ENCODE results near the gene CENPS. TPM values are rescaled to one million over a fixed set of nuclear protein-coding genes. Genes with fewer than 3 reads are reported as not detected.

CENPS gene
- total RNA-seq, 4 donors from 2014 or later, result 3.3 to 15.3 (median 8.6) TPM

- no peak for DNase-seq (ENCODE audit: low spot score in 2 of 2)
- H3K4me1 ChIP-seq, result peaks cover 0 to 25% (median 11%) of the 10 kb centered on the region in 4 donors
Observed at GRCh38 chr1:10479296-10479695, 49.1 kb downstream of the CENPS start.

GRCh38 chr1:10480614-10481013 is 50.4 kb downstream of the CENPS start:
- no peaks in the 10 kb centered on the region for H3K36me3 ChIP-seq
- no peaks in the 10 kb centered on the region for H3K9me3 ChIP-seq
- peaks cover 0 to 21% (median 8%) of the 10 kb centered on the region in 4 donors for H3K4me1 ChIP-seq
- TF ChIP-seq EP300 (IDR thresholded peaks at IDR 0.05), result no peak
- no peak for TF ChIP-seq POLR2A (IDR thresholded peaks at IDR 0.05)
- TF ChIP-seq, protein P1, sequence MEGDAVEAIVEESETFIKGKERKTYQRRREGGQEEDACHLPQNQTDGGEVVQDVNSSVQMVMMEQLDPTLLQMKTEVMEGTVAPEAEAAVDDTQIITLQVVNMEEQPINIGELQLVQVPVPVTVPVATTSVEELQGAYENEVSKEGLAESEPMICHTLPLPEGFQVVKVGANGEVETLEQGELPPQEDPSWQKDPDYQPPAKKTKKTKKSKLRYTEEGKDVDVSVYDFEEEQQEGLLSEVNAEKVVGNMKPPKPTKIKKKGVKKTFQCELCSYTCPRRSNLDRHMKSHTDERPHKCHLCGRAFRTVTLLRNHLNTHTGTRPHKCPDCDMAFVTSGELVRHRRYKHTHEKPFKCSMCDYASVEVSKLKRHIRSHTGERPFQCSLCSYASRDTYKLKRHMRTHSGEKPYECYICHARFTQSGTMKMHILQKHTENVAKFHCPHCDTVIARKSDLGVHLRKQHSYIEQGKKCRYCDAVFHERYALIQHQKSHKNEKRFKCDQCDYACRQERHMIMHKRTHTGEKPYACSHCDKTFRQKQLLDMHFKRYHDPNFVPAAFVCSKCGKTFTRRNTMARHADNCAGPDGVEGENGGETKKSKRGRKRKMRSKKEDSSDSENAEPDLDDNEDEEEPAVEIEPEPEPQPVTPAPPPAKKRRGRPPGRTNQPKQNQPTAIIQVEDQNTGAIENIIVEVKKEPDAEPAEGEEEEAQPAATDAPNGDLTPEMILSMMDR (IDR thresholded peaks at IDR 0.05), result no peak
- WGBS, 2 donors, result 81 to 85% methylated on average over 2 of the region's 2 CpGs
- no peak for DNase-seq (ENCODE audit: low spot score in 2 of 2)
- H3K4me3 ChIP-seq, result no peak overlapping the region
- H3K27me3 ChIP-seq, result no peaks in the 10 kb centered on the region
- H3K27ac ChIP-seq, result no peak overlapping the region

More at GRCh38 chr1:10479296-10479695, 49.1 kb downstream of the CENPS start:
- TF ChIP-seq, protein P1 (IDR thresholded peaks at IDR 0.05), result no peak
- TF ChIP-seq POLR2A (IDR thresholded peaks at IDR 0.05), result no peak
- TF ChIP-seq EP300 (IDR thresholded peaks at IDR 0.05), result no peak
- no peaks in the 10 kb centered on the region for H3K9me3 ChIP-seq
- H3K4me3 ChIP-seq, result no peak overlapping the region
- no peaks in the 10 kb centered on the region for H3K36me3 ChIP-seq
- no peaks in the 10 kb centered on the region for H3K27me3 ChIP-seq
- 73 to 82% methylated on average over 8 of the region's 8 CpGs for whole genome bisulfite sequencing, 2 donors
- no peak overlapping the region for H3K27ac ChIP-seq

- Histone ChIP-seq H3K4me1 (peaks cover 0 to 5% (median 0%) of the 10 kb centered on the region in 4 donors), H3K36me3 (peaks cover 0 to 3% (median 0%) of the 10 kb centered on the region in 3 donors), H3K27ac (no peak overlapping the region), H3K27me3 (no peaks in the 10 kb centered on the region), H3K4me3 (no peak overlapping the region), H3K9me3 (no peaks in the 10 kb centered on the region)
- DNase-seq (ENCODE audit: low spot score in 2 of 2), result no peak
- TF ChIP-seq, protein P1 (IDR thresholded peaks at IDR 0.05), result no peak
- TF ChIP-seq EP300 (IDR thresholded peaks at IDR 0.05) (no peak), POLR2A (IDR thresholded peaks at IDR 0.05) (no peak)
- 83 to 90% methylated on average over 6 of the region's 6 CpGs for WGBS, 2 donors
Observed at GRCh38 chr1:10484521-10484920, 54.3 kb downstream of the CENPS start.

GRCh38 chr1:10489291-10490055 is 59.2 kb downstream of the CENPS start:
- DNase-seq (ENCODE audit: low spot score in 2 of 2), result no peak
- TF ChIP-seq, protein P1 (IDR thresholded peaks at IDR 0.05), result no peak
- TF ChIP-seq EP300 (IDR thresholded peaks at IDR 0.05) (no peak), POLR2A (IDR thresholded peaks at IDR 0.05) (no peak)
- no peak overlapping the region for H3K4me3 ChIP-seq
- H3K4me1 ChIP-seq, result peaks cover 0 to 12% (median 0%) of the 10 kb centered on the region in 4 donors
- H3K27me3 ChIP-seq, result no peaks in the 10 kb centered on the region
- H3K27ac ChIP-seq, result no peak overlapping the region
- H3K9me3 ChIP-seq, result no peaks in the 10 kb centered on the region
- peaks cover 0 to 3% (median 0%) of the 10 kb centered on the region in 3 donors for H3K36me3 ChIP-seq
- 20 to 43% methylated on average over 3 to 4 of the region's 4 CpGs for WGBS, 2 donors

DNA sequence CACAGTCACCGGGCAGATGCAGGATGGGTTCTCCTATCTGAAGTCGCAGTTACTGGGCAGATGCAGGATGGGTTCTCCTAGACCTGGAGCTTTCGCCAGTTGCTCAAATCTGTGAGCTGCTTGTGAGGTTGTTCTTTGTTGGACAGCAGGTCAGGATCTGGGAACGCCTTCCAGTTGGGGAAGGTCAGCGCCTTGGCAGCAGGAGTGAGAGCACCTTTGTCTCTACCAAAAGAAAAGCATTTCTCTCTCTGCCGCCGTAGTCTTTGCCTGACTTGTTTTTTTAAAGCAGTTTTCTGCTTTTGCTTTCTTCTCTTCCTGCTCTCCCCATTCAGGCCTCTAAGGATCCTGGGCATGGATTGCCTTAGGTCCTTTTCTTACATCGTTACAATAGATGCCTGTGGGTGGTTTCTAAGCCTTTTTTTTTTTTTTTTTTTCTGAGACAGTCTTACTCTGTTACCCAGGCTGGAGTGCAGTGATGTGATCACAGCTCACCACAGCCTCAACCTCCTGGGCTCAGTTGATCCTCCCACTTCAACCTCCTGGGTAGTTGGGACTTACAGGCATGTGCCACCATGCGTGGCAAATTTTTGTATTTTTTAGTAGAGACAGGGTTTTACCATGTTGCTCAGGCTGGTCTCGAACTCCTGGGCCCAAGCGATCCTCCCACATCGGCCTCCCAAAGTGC is 60.2 kb downstream of the CENPS start:
- peaks cover 0 to 3% (median 0%) of the 10 kb centered on the region in 3 donors for H3K36me3 ChIP-seq
- no peak overlapping the region for H3K4me3 ChIP-seq
- H3K4me1 ChIP-seq, result peaks cover 0 to 18% (median 5%) of the 10 kb centered on the region in 4 donors
- H3K27ac ChIP-seq, result no peak overlapping the region
- TF ChIP-seq, protein P1 (IDR thresholded peaks at IDR 0.05), result no peak
- TF ChIP-seq POLR2A (IDR thresholded peaks at IDR 0.05) (no peak), EP300 (IDR thresholded peaks at IDR 0.05) (no peak)
- no peak for DNase-seq (ENCODE audit: low spot score in 2 of 2)
- no peaks in the 10 kb centered on the region for H3K9me3 ChIP-seq
- WGBS, 2 donors, result 66 to 70% methylated on average over 12 of the region's 12 CpGs
- H3K27me3 ChIP-seq, result no peaks in the 10 kb centered on the region

Data from tibial nerve (tissue), 4 donors.